ENCODE data around the gene CACNA2D1. TPM values are rescaled to one million over a fixed set of nuclear protein-coding genes. Genes with fewer than 3 reads are reported as not detected.

CACNA2D1 gene
- total RNA-seq, 1 experiment from 2014 or later, result 0.27 TPM

DNA sequence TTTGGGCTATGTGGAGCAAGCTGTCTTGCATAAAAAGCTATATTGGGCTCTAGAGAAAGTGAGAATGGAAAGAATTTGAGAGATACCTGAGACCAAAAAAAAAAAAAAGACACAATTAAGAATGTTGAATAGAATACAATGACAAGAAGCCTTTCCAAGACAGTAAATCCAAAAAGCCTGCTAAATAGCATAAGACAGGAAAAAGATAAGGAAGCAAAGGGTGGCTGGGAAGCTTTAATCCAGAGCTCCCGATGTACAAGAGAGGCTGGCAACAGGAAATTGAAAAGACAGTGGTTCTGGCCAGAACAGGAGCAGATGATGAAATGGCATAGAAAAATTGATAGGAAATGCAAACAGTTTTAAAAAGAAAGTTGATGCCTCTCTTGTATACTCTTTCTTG, 174.9 kb downstream of the CACNA2D1 start:
- Histone ChIP-seq H4K20me1 (ENCODE audit: insufficient read depth) (no peaks in the 10 kb centered on the region), H2AFZ (ENCODE audit: low read depth, low read length, poor library complexity, severe bottlenecking) (no peak overlapping the region), H3K36me3 (ENCODE audit: control insufficient read depth in 1 of 2, insufficient read depth in 2 of 2, low read length in 2 of 2) (no peaks in the 10 kb centered on the region), H3K27me3 (ENCODE audit: insufficient read depth, low read length) (no peaks in the 10 kb centered on the region), H3K9me3 (ENCODE audit: control insufficient read depth in 1 of 2, insufficient read depth in 1 of 2, low read depth in 1 of 2, low read length in 2 of 2) (no peaks in the 10 kb centered on the region), H3K4me1 (ENCODE audit: control insufficient read depth in 1 of 2, insufficient read depth in 2 of 2, low read length in 2 of 2) (no peaks in the 10 kb centered on the region), H3K4me2 (ENCODE audit: low read length) (no peak overlapping the region), H3K9me2 (ENCODE audit: insufficient read depth) (no peaks in the 10 kb centered on the region), H3K79me2 (ENCODE audit: insufficient read depth, low read length) (no peaks in the 10 kb centered on the region), H3K9ac (ENCODE audit: low read length) (no peak overlapping the region), H3K27ac (ENCODE audit: low read depth, low read length) (no peak overlapping the region), H3K4me3 (replicated peaks in 1 of 2; ENCODE audit: low read depth in 1 of 2, low read length in 2 of 2) (no peak overlapping the region)
- BruUV-seq (replicated peaks), result no TSS peak
- POLR2A ChIA-PET, result no interaction called here
- TF ChIP-seq, protein P1, sequence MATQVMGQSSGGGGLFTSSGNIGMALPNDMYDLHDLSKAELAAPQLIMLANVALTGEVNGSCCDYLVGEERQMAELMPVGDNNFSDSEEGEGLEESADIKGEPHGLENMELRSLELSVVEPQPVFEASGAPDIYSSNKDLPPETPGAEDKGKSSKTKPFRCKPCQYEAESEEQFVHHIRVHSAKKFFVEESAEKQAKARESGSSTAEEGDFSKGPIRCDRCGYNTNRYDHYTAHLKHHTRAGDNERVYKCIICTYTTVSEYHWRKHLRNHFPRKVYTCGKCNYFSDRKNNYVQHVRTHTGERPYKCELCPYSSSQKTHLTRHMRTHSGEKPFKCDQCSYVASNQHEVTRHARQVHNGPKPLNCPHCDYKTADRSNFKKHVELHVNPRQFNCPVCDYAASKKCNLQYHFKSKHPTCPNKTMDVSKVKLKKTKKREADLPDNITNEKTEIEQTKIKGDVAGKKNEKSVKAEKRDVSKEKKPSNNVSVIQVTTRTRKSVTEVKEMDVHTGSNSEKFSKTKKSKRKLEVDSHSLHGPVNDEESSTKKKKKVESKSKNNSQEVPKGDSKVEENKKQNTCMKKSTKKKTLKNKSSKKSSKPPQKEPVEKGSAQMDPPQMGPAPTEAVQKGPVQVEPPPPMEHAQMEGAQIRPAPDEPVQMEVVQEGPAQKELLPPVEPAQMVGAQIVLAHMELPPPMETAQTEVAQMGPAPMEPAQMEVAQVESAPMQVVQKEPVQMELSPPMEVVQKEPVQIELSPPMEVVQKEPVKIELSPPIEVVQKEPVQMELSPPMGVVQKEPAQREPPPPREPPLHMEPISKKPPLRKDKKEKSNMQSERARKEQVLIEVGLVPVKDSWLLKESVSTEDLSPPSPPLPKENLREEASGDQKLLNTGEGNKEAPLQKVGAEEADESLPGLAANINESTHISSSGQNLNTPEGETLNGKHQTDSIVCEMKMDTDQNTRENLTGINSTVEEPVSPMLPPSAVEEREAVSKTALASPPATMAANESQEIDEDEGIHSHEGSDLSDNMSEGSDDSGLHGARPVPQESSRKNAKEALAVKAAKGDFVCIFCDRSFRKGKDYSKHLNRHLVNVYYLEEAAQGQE (IDR thresholded peaks at IDR 0.05; ENCODE audit: low read depth), result no peak
- TF ChIP-seq TCF7L2 (IDR thresholded peaks at IDR 0.05; ENCODE audit: borderline replicate concordance, extremely low read depth, insufficient read depth, insufficient read length) (no peak), SIN3A (IDR thresholded peaks at IDR 0.05; ENCODE audit: low read depth) (no peak), ZFX (IDR thresholded peaks at IDR 0.05) (no peak), CEBPB (IDR thresholded peaks at IDR 0.05; ENCODE audit: low read depth) (no peak), POLR2A (IDR thresholded peaks at IDR 0.05; ENCODE audit: borderline replicate concordance, extremely low read depth, insufficient read depth, insufficient read length) (no peak), EGR1 (IDR thresholded peaks at IDR 0.05; ENCODE audit: low read depth) (no peak), CBX3 (IDR thresholded peaks at IDR 0.05; ENCODE audit: low read depth) (no peak), JUND (IDR thresholded peaks at IDR 0.05) (no peak), EZH2phosphoT487 (IDR thresholded peaks at IDR 0.05; ENCODE audit: borderline replicate concordance) (no peak), POLR2AphosphoS5 (IDR thresholded peaks at IDR 0.05; ENCODE audit: low read depth, low read length) (no peak), YY1 (IDR thresholded peaks at IDR 0.05; ENCODE audit: extremely low read depth, insufficient replicate concordance, low read depth, low read length) (no peak), SRF (IDR thresholded peaks at IDR 0.05; ENCODE audit: low read depth) (no peak), RAD21 (IDR thresholded peaks at IDR 0.05; ENCODE audit: low read depth) (no peak)
- TF ChIP-seq, protein P2, sequence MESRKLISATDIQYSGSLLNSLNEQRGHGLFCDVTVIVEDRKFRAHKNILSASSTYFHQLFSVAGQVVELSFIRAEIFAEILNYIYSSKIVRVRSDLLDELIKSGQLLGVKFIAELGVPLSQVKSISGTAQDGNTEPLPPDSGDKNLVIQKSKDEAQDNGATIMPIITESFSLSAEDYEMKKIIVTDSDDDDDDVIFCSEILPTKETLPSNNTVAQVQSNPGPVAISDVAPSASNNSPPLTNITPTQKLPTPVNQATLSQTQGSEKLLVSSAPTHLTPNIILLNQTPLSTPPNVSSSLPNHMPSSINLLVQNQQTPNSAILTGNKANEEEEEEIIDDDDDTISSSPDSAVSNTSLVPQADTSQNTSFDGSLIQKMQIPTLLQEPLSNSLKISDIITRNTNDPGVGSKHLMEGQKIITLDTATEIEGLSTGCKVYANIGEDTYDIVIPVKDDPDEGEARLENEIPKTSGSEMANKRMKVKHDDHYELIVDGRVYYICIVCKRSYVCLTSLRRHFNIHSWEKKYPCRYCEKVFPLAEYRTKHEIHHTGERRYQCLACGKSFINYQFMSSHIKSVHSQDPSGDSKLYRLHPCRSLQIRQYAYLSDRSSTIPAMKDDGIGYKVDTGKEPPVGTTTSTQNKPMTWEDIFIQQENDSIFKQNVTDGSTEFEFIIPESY (IDR thresholded peaks at IDR 0.05; ENCODE audit: extremely low read depth, insufficient replicate concordance, low read length), result no peak
- TF ChIP-seq, protein P3, sequence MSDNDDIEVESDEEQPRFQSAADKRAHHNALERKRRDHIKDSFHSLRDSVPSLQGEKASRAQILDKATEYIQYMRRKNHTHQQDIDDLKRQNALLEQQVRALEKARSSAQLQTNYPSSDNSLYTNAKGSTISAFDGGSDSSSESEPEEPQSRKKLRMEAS (IDR thresholded peaks at IDR 0.05), result no peak
- TF ChIP-seq, protein P4, sequence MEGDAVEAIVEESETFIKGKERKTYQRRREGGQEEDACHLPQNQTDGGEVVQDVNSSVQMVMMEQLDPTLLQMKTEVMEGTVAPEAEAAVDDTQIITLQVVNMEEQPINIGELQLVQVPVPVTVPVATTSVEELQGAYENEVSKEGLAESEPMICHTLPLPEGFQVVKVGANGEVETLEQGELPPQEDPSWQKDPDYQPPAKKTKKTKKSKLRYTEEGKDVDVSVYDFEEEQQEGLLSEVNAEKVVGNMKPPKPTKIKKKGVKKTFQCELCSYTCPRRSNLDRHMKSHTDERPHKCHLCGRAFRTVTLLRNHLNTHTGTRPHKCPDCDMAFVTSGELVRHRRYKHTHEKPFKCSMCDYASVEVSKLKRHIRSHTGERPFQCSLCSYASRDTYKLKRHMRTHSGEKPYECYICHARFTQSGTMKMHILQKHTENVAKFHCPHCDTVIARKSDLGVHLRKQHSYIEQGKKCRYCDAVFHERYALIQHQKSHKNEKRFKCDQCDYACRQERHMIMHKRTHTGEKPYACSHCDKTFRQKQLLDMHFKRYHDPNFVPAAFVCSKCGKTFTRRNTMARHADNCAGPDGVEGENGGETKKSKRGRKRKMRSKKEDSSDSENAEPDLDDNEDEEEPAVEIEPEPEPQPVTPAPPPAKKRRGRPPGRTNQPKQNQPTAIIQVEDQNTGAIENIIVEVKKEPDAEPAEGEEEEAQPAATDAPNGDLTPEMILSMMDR (IDR thresholded peaks at IDR 0.05 in 2 of 3, conservative IDR thresholded peaks at IDR 0.05 in 1 of 3; ENCODE audit: borderline replicate concordance in 1 of 3, insufficient read depth in 1 of 3, low read depth in 2 of 3, low read length in 2 of 3), result no peak
- intact Hi-C loops (cut with micrococcal nuclease), result no loop called here
- RAD21 ChIA-PET (ENCODE audit: low non-redundant PET in 1 of 2, low total read pairs in 2 of 2, uncharacterized antibody in 2 of 2, unreplicated experiment in 2 of 2), result no interaction called here
- DNase-seq (ENCODE audit: low read depth, low spot score) (no peak), ATAC-seq (no peak)
- CTCF ChIA-PET, result no interaction called here

All from HCT116 (cell line).